Prostate gland (tissue), 1 donor: ENCODE results near the gene RGMB.

Experiments
- POLR2A ChIP-seq: fragments of 450-650 bp; IDR thresholded peaks from one replicate; pipeline ENCODE4 v1.6.1; 2016; ENCODE audit warnings: antibody characterized with exemption, mild to moderate bottlenecking
- POLR2AphosphoS5 ChIP-seq: sonication (generic); formaldehyde crosslinking; IDR thresholded peaks from one replicate; pipeline ENCODE4 v1.6.1; 2017; ENCODE audit warnings: antibody characterized with exemption

DNA sequence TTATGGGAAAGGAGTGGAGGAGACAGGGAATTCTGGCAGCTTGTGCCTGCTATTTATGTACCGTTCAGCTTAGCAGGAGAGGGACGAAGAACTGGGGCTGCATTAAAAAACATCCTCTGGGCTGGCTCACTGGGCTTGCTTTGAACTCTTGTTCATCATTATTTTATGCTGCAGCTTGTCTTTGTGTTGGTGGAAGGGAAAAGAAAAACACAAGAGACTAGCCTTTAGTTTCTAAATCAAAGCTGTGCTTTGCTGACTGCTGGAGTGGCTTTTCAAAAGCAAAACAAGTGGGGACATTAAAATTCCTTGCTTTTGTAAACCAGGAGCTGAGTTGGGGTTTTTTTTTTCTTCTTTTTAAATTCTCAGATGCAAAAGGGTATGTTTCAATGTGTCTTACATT is 5.9 kb upstream of the RGMB start:
- no peak for TF ChIP-seq POLR2A
- no peak for TF ChIP-seq POLR2AphosphoS5
